HepG2 (cell line): ENCODE measurements around the gene GATC. TPM values are rescaled to one million over a fixed set of nuclear protein-coding genes. Genes with fewer than 3 reads are reported as not detected.

Source experiments
- ATAC-seq: fragments of 200-7000 bp; cut with Tn5 transposase; 3 replicates; pipeline ENCODE4 v1.9.1; 2020; ENCODE audit warnings: mild to moderate bottlenecking, moderate library complexity
- BruUV-seq: library from RNA; stranded (reverse); fragments of 400-500 nt; replicated peaks from 2 replicates; lab custom pipeline; 2021; lab: Mats Ljungman, UMichigan
- CTCF ChIA-PET: fragments of 300-600 bp; formaldehyde crosslinking; extraction: SDS; loops from one replicate; lab custom pipeline; 2021; ENCODE audit warnings: low total read pairs, inconsistent platforms, low intra/inter-chr PET ratio; lab: Yijun Ruan, JAX
- POLR2A ChIA-PET: fragments of 350-600 bp; sonication (Branson Sonifier 250); formaldehyde crosslinking; loops from one replicate; lab custom pipeline; 2020; ENCODE audit warnings: antibody characterized with exemption, inconsistent platforms; lab: Yijun Ruan, JAX
- DNase-seq: peaks from one replicate; pipeline ENCODE4 v3.0.0-alpha.2; 2015; ENCODE audit warnings: low spot score
- FAIRE-seq: peaks from 3 replicates; lab custom pipeline; 2011; peaks lifted over from hg19 to GRCh38; lab: Jason Lieb, UNC
- H2AFZ ChIP-seq: one replicate; pipeline ENCODE4 v1.6.1; 2011; ENCODE audit warnings: low read length, inconsistent platforms
- H3K27ac ChIP-seq: fragments of 300-600 bp; 3 replicates; pipeline ENCODE4 v1.8.0; 2011; ENCODE audit warnings: mixed run types, mild to moderate bottlenecking, mixed read lengths, low read length, inconsistent platforms; ENCODE audit not compliant: insufficient read depth; ENCODE audit errors: extremely low read length
- H3K27me3 ChIP-seq, 2 experiments: fragments of 200-600 bp in 1 of 2; 2 replicates in 1 of 2; 3 replicates in 1 of 2; pipeline versions ENCODE4 v1.6.0 to v1.8.0; 2011; ENCODE audit warnings: low read length in 2 of 2, mild to moderate bottlenecking in 2 of 2, moderate library complexity in 2 of 2, inconsistent platforms in 1 of 2; ENCODE audit not compliant: insufficient read depth in 2 of 2, control insufficient read depth in 1 of 2
- H3K36me3 ChIP-seq, 2 experiments: fragments of 200-600 bp in 1 of 2; replicated peaks in 1 of 2; 2 replicates in 1 of 2; 3 replicates in 1 of 2; pipeline versions ENCODE4 v1.5.1 to v1.8.0; 2011; ENCODE audit warnings: low read length in 2 of 2, inconsistent platforms in 1 of 2; ENCODE audit not compliant: insufficient read depth in 2 of 2, control insufficient read depth in 1 of 2
- H3K4me1 ChIP-seq: 2 replicates; pipeline ENCODE4 v1.5.1; 2012; ENCODE audit warnings: low read length, inconsistent platforms; ENCODE audit not compliant: insufficient read depth
- H3K4me2 ChIP-seq: 2 replicates; pipeline ENCODE4 v1.6.0; 2011; ENCODE audit warnings: low read depth, low read length, inconsistent platforms
- H3K4me3 ChIP-seq, 3 experiments: fragments of 200-600 bp in 1 of 3; sonication (generic), shearing (Covaris generic) in 1 of 3; replicated peaks in 1 of 3; 2 replicates each; pipeline ENCODE4 v1.5.1; 2011 to 2016; ENCODE audit warnings: low read length in 3 of 3, inconsistent platforms in 2 of 3, low read depth in 2 of 3, mild to moderate bottlenecking in 2 of 3, control low read depth in 1 of 3, mixed read lengths in 1 of 3; ENCODE audit not compliant: insufficient read depth in 1 of 3
- H3K79me2 ChIP-seq: one replicate; pipeline ENCODE4 v1.6.1; 2011; ENCODE audit warnings: low read length, inconsistent platforms; ENCODE audit not compliant: insufficient read depth
- H3K9ac ChIP-seq: 2 replicates; pipeline ENCODE4 v1.6.0; 2011; ENCODE audit warnings: mild to moderate bottlenecking, low read depth, low read length, inconsistent platforms; ENCODE audit not compliant: insufficient read depth
- H3K9me3 ChIP-seq: 2 replicates; pipeline ENCODE4 v1.5.1; 2012; ENCODE audit warnings: mild to moderate bottlenecking, low read length
- H4K20me1 ChIP-seq: 2 replicates; pipeline ENCODE4 v1.6.0; 2011; ENCODE audit warnings: inconsistent platforms, mild to moderate bottlenecking, low read length, moderate library complexity; ENCODE audit not compliant: insufficient read depth
- BORCS8-MEF2B ChIP-seq: sonication (generic); formaldehyde crosslinking; IDR thresholded peaks from 2 replicates; pipeline ENCODE4 v1.8.0; 2022; ENCODE audit warnings: mild to moderate bottlenecking, missing genetic modification reagents
- CAMTA2 ChIP-seq: sonication (generic); formaldehyde crosslinking; IDR thresholded peaks from 2 replicates; pipeline ENCODE4 v1.4.0; 2020; ENCODE audit warnings: mild to moderate bottlenecking, missing genetic modification reagents, borderline replicate concordance
- GATA4 ChIP-seq: sonication (generic); IDR thresholded peaks from 2 replicates; pipeline ENCODE4 v1.6.1; 2016; ENCODE audit warnings: antibody characterized with exemption, low read depth, borderline replicate concordance
- PAXIP1 ChIP-seq: sonication (generic); formaldehyde crosslinking; conservative IDR thresholded peaks from 2 replicates; pipeline ENCODE4 v1.4.0; 2020; ENCODE audit warnings: mild to moderate bottlenecking, missing genetic modification reagents, moderate library complexity
- SALL2 ChIP-seq: sonication (generic); formaldehyde crosslinking; IDR thresholded peaks from 2 replicates; pipeline ENCODE4 v1.8.1; 2023; ENCODE audit warnings: mild to moderate bottlenecking, missing genetic modification reagents, inconsistent platforms
- TGIF2 ChIP-seq: IDR thresholded peaks from 2 replicates; pipeline ENCODE4 v1.6.1; 2016; ENCODE audit warnings: control low read depth, missing compliant biosample characterization
- THYN1 ChIP-seq: sonication (generic); formaldehyde crosslinking; IDR thresholded peaks from 2 replicates; pipeline ENCODE4 v1.8.1; 2023; ENCODE audit warnings: low read depth, mild to moderate bottlenecking, moderate library complexity, missing genetic modification reagents, borderline replicate concordance
- ZFP36L1 ChIP-seq: sonication (generic); formaldehyde crosslinking; IDR thresholded peaks from 2 replicates; pipeline ENCODE4 v1.8.0; 2022; ENCODE audit warnings: mild to moderate bottlenecking, missing genetic modification reagents, moderate library complexity
- ZMYM4 ChIP-seq: sonication (generic); formaldehyde crosslinking; IDR thresholded peaks from 2 replicates; pipeline ENCODE4 v1.8.1; 2023; ENCODE audit warnings: mild to moderate bottlenecking, missing genetic modification reagents
- ZNF350 ChIP-seq: sonication (generic); formaldehyde crosslinking; IDR thresholded peaks from 2 replicates; pipeline ENCODE4 v1.4.0; 2020; ENCODE audit warnings: mild to moderate bottlenecking, low read depth, missing genetic modification reagents, borderline replicate concordance
- ZNF44 ChIP-seq: sonication (generic); formaldehyde crosslinking; IDR thresholded peaks from 2 replicates; pipeline ENCODE4 v1.5.1; 2020; ENCODE audit warnings: mild to moderate bottlenecking, missing genetic modification reagents
- ZNF749 ChIP-seq: sonication (generic); formaldehyde crosslinking; IDR thresholded peaks from 2 replicates; pipeline ENCODE4 v1.8.0; 2022; ENCODE audit warnings: mild to moderate bottlenecking, missing genetic modification reagents, moderate library complexity, borderline replicate concordance
- WGBS: methylation state at CpG from one replicate; pipeline ENCODE4 v1.1.6; 2017; ENCODE audit warnings: low lambda C conversion rate; 5-methylcytosine and 5-hydroxymethylcytosine counted together
- in situ Hi-C: cut with HindIII; loops from 2 replicates; pipeline ENCODE4 v1.10.0; 2017; ENCODE audit warnings: low pct_unique_long_range_greater_than_20kb; ENCODE audit not compliant: extremely low pct_ligation_motif_present
- intact Hi-C: fragments of 100-400 bp; cut with micrococcal nuclease; formaldehyde crosslinking; loops from one replicate; pipeline ENCODE4 v1.10.0; 2022; ENCODE audit not compliant: unreplicated experiment
- polyA plus RNA-seq, 8 experiments: library from polyadenylated mRNA; depleted of rRNA in 3 of 8; stranded (reverse) in 7 of 8; unstranded in 1 of 8; fragments of >200 nt; fragmentation: Illumina TruSeq in 4 of 8; extraction: Trizol in 4 of 8; gene quantifications; 2 replicates each; pipeline versions ENCODE4 v1.2.1 to v1.2.3, GENCODE V29; 2011 to 2016; ENCODE audit warnings: low read depth in 4 of 8, missing spikeins in 1 of 8, mixed read lengths in 1 of 8; ENCODE audit not compliant: insufficient read depth in 1 of 8
- total RNA-seq, 5 experiments: library from RNA; depleted of rRNA; stranded (reverse); fragments of >200 nt; fragmentation: Illumina TruSeq; extraction: Trizol; gene quantifications; 2 replicates each; pipeline ENCODE4 v1.2.3, GENCODE V29; 2016; ENCODE audit warnings: low read depth in 1 of 5
- TF ChIP-seq, protein P1 (sequence below): sonication (generic); formaldehyde crosslinking; IDR thresholded peaks from 2 replicates; pipeline ENCODE4 v1.8.0; 2023; ENCODE audit warnings: mild to moderate bottlenecking, missing genetic modification reagents

Gene GATC
- total and polyA plus RNA-seq, 2 of the 13 experiments (the other 11 are each of a cell fraction or from before 2014, with no cell fraction given), result 17.7 to 29.7 TPM

- TF ChIP-seq TGIF2 (no peak), ZFP36L1 (CRISPR knock-in tag) (no peak), GATA4 (no peak), ZMYM4 (CRISPR knock-in tag) (no peak)
- Histone ChIP-seq H3K4me3 (no peak overlapping the region), H3K36me3 (no peaks in the 10 kb centered on the region), H3K4me2 (no peak overlapping the region), H4K20me1 (no peaks in the 10 kb centered on the region), H2AFZ (no peak overlapping the region), H3K4me1 (peaks cover 13% of the 10 kb centered on the region), H3K9ac (no peak overlapping the region), H3K9me3 (no peaks in the 10 kb centered on the region), H3K27ac (no peak overlapping the region), H3K79me2 (no peaks in the 10 kb centered on the region), H3K27me3 (no peaks in the 10 kb centered on the region)
- ATAC-seq, result no peak
- BruUV-seq, result no TSS peak
- no peak for DNase-seq
- in situ Hi-C loops (no loop called here), intact Hi-C loops (no loop called here)
- POLR2A ChIA-PET, result no interaction called here
- no peak for FAIRE-seq
- CTCF ChIA-PET, result interaction anchor here (4.1 kb wide), 1 partner anchor 72 kb away, joined by 48 read pairs; no protein-coding TSS in a partner anchor
- 37% methylated on average over 7 of the region's 7 CpGs for WGBS
Observed at GRCh38 chr12:120429368-120429767, 16.9 kb upstream of the GATC start.

DNA sequence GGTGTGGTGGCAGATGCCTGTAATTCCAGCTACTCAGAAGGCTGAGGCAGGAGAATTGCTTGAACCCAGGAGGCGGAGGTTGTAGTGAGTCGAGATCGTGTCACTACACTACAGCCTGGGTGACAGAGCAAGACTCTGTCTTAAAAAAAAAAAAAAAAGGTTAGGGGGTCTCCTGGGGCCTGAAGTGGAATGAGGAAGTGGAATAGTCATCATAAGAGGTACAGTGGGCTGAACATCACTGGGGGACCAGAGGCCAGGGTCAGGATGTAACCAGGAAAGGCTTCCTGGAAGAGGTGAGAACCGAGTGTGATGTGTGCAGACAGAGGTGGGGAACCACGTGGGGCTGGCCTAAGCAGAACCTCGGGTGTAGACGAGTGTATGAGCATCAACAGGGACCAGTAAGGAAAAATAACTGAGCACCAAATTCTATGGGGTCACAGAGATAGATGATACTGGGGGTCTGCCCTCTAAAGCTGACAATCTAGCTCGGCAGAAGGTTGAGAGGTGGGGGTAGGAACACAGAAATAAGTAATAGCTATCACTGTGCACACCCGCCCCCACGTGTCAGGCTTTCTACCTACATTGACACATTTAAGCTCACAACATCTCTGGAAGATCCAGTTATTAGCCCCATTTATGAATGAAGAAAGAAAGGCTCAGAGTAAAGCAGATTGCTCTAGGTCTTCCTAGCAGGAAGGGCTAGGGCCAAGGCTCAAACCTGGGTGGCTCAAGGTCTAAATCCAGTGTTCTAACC lies 13.3 kb upstream of the GATC start:
- Histone ChIP-seq H3K4me3 (no peak overlapping the region), H3K79me2 (peaks cover under 1% of the 10 kb centered on the region), H3K9ac (no peak overlapping the region), H3K4me2 (no peak overlapping the region), H4K20me1 (no peaks in the 10 kb centered on the region), H2AFZ (no peak overlapping the region), H3K36me3 (no peaks in the 10 kb centered on the region), H3K4me1 (peaks cover 16% of the 10 kb centered on the region), H3K27me3 (no peaks in the 10 kb centered on the region), H3K27ac (no peak overlapping the region), H3K9me3 (no peaks in the 10 kb centered on the region)
- in situ Hi-C loops, result loop anchor here (5.0 to 10.0 kb wide), 2 partner anchors 76 to 108 kb away; partner anchors contain the start of gene PLA2G1B
- DNase-seq (no peak), ATAC-seq (no peak), FAIRE-seq (no peak)
- WGBS, result 21% methylated on average over 10 of the region's 10 CpGs
- intact Hi-C loops, result loop anchor here (10.0 kb wide), 1 partner anchor 108 kb away; the partner anchor contains the start of gene PLA2G1B
- no TSS peak for BruUV-seq
- POLR2A ChIA-PET, result no interaction called here
- CTCF ChIA-PET, result interaction anchor here (1.3 kb wide), 1 partner anchor 76 kb away, joined by 3 read pairs; no protein-coding TSS in a partner anchor
- TF ChIP-seq ZNF44 (CRISPR knock-in tag), result no peak
- TF ChIP-seq ZNF749 (CRISPR knock-in tag), result no peak
- TF ChIP-seq PAXIP1 (CRISPR knock-in tag), result no peak
- no peak for TF ChIP-seq THYN1
- TF ChIP-seq SALL2 (CRISPR knock-in tag), result no peak
- TF ChIP-seq BORCS8-MEF2B, result no peak
- TF ChIP-seq CAMTA2 (CRISPR knock-in tag), result no peak
- no peak for TF ChIP-seq ZNF350 (CRISPR knock-in tag)
- TF ChIP-seq, protein P1, sequence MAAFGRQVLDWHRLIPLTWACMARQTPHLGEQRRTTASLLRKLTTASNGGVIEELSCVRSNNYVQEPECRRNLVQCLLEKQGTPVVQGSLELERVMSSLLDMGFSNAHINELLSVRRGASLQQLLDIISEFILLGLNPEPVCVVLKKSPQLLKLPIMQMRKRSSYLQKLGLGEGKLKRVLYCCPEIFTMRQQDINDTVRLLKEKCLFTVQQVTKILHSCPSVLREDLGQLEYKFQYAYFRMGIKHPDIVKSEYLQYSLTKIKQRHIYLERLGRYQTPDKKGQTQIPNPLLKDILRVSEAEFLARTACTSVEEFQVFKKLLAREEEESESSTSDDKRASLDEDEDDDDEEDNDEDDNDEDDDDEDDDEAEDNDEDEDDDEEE (CRISPR knock-in tag), result no peak
